ENCODE measurements around the gene FCRL5.
"Not testable (repeated sequence)": the region's sequence is repeated elsewhere in the genome, so short reads cannot be mapped to it uniquely, and the experiment has no call there.

Gene FCRL5

GRCh38 chr1:157566484-157567300, 14.4 kb upstream of the FCRL5 start:
- H3K4me1 Mint-ChIP-seq = peaks cover 6% of the 10 kb centered on the region
- H3K4me3 Mint-ChIP-seq = no peak overlapping the region
- no peaks in the 10 kb centered on the region for H3K36me3 Mint-ChIP-seq (ENCODE audit: insufficient read depth)
- H3K27me3 Mint-ChIP-seq = peaks cover 56% of the 10 kb centered on the region
- ATAC-seq (replicated peaks; ENCODE audit: extremely low read depth, poor library complexity, severe bottlenecking) (peak; percentile 14), DNase-seq (ENCODE audit: low spot score in 2 of 2) (no peak)
- no peaks in the 10 kb centered on the region for H3K9me3 Mint-ChIP-seq
- H3K27ac Mint-ChIP-seq (ENCODE audit: low read depth) = no peak overlapping the region

- peaks cover 6% of the 10 kb centered on the region for H3K4me1 Mint-ChIP-seq
- H3K27ac Mint-ChIP-seq (ENCODE audit: low read depth) = no peak overlapping the region
- no peak for DNase-seq (ENCODE audit: low spot score in 2 of 2)
These were observed 10.2 kb upstream of the FCRL5 start for GRCh38 chr1:157562515-157562914.

GRCh38 chr1:157558119-157558518, 5.8 kb upstream of the FCRL5 start:
- Mint-ChIP-seq H3K27ac (ENCODE audit: low read depth) (no peak overlapping the region), H3K36me3 (ENCODE audit: insufficient read depth) (no peaks in the 10 kb centered on the region), H3K27me3 (peaks cover 41% of the 10 kb centered on the region), H3K4me1 (peaks cover 6% of the 10 kb centered on the region), H3K4me3 (no peak overlapping the region), H3K9me3 (no peaks in the 10 kb centered on the region)
- DNase-seq (ENCODE audit: low spot score in 2 of 2) (no peak), ATAC-seq (replicated peaks; ENCODE audit: extremely low read depth, poor library complexity, severe bottlenecking) (no peak)

More at GRCh38 chr1:157562515-157562914, 10.2 kb upstream of the FCRL5 start:
- H3K4me3 Mint-ChIP-seq = no peak overlapping the region
- no peaks in the 10 kb centered on the region for H3K9me3 Mint-ChIP-seq
- H3K36me3 Mint-ChIP-seq (ENCODE audit: insufficient read depth) = no peaks in the 10 kb centered on the region
- peaks cover 69% of the 10 kb centered on the region for H3K27me3 Mint-ChIP-seq
- ATAC-seq (replicated peaks; ENCODE audit: extremely low read depth, poor library complexity, severe bottlenecking) = no peak

GRCh38 chr1:157548081-157548480, 4.2 kb downstream of the FCRL5 start:
- H3K27me3 Mint-ChIP-seq = peaks cover 41% of the 10 kb centered on the region
- not testable (repeated sequence) for H3K4me1 Mint-ChIP-seq; DNase-seq (ENCODE audit: low spot score in 2 of 2); H3K36me3 Mint-ChIP-seq (ENCODE audit: insufficient read depth); ATAC-seq (replicated peaks; ENCODE audit: extremely low read depth, poor library complexity, severe bottlenecking); H3K4me3 Mint-ChIP-seq; H3K9me3 Mint-ChIP-seq; H3K27ac Mint-ChIP-seq (ENCODE audit: low read depth)

GRCh38 chr1:157542676-157543075, 9.6 kb downstream of the FCRL5 start:
- no peaks in the 10 kb centered on the region for H3K4me1 Mint-ChIP-seq
- H3K27ac Mint-ChIP-seq (ENCODE audit: low read depth) = no peak overlapping the region
- H3K4me3 Mint-ChIP-seq = no peak overlapping the region
- no peaks in the 10 kb centered on the region for H3K36me3 Mint-ChIP-seq (ENCODE audit: insufficient read depth)
- DNase-seq (ENCODE audit: low spot score in 2 of 2) = no peak
- ATAC-seq (replicated peaks; ENCODE audit: extremely low read depth, poor library complexity, severe bottlenecking) = no peak
- H3K9me3 Mint-ChIP-seq = no peaks in the 10 kb centered on the region
- H3K27me3 Mint-ChIP-seq = peaks cover 70% of the 10 kb centered on the region

- H3K36me3 Mint-ChIP-seq (ENCODE audit: insufficient read depth) = no peaks in the 10 kb centered on the region
- H3K9me3 Mint-ChIP-seq = no peaks in the 10 kb centered on the region
- no peak overlapping the region for H3K27ac Mint-ChIP-seq (ENCODE audit: low read depth)
- H3K4me1 Mint-ChIP-seq = no peaks in the 10 kb centered on the region
- ATAC-seq (replicated peaks; ENCODE audit: extremely low read depth, poor library complexity, severe bottlenecking) = no peak
- H3K27me3 Mint-ChIP-seq = peaks cover 76% of the 10 kb centered on the region
- DNase-seq (ENCODE audit: low spot score in 2 of 2) = no peak
- no peak overlapping the region for H3K4me3 Mint-ChIP-seq
These were observed 11.5 kb downstream of the FCRL5 start for GRCh38 chr1:157540852-157541251.

GRCh38 chr1:157540160-157540748, 12.1 kb downstream of the FCRL5 start:
- no peak for ATAC-seq (replicated peaks; ENCODE audit: extremely low read depth, poor library complexity, severe bottlenecking)
- no peak for DNase-seq (ENCODE audit: low spot score in 2 of 2)
- no peaks in the 10 kb centered on the region for H3K36me3 Mint-ChIP-seq (ENCODE audit: insufficient read depth)
- H3K27me3 Mint-ChIP-seq = peaks cover 78% of the 10 kb centered on the region
- H3K4me1 Mint-ChIP-seq = no peaks in the 10 kb centered on the region
- no peaks in the 10 kb centered on the region for H3K9me3 Mint-ChIP-seq
- H3K4me3 Mint-ChIP-seq = no peak overlapping the region
- H3K27ac Mint-ChIP-seq (ENCODE audit: low read depth) = no peak overlapping the region

GRCh38 chr1:157539568-157539967, 12.7 kb downstream of the FCRL5 start:
- H3K36me3 Mint-ChIP-seq (ENCODE audit: insufficient read depth) = no peaks in the 10 kb centered on the region
- DNase-seq (ENCODE audit: low spot score in 2 of 2) = no peak
- H3K4me1 Mint-ChIP-seq = no peaks in the 10 kb centered on the region
- ATAC-seq (replicated peaks; ENCODE audit: extremely low read depth, poor library complexity, severe bottlenecking) = no peak
- H3K4me3 Mint-ChIP-seq = no peak overlapping the region
- peaks cover 85% of the 10 kb centered on the region for H3K27me3 Mint-ChIP-seq
- H3K9me3 Mint-ChIP-seq = no peaks in the 10 kb centered on the region
- H3K27ac Mint-ChIP-seq (ENCODE audit: low read depth) = no peak overlapping the region

- Mint-ChIP-seq H3K9me3 (no peaks in the 10 kb centered on the region), H3K27ac (ENCODE audit: low read depth) (no peak overlapping the region), H3K36me3 (ENCODE audit: insufficient read depth) (no peaks in the 10 kb centered on the region), H3K27me3 (peaks cover 68% of the 10 kb centered on the region), H3K4me3 (no peak overlapping the region), H3K4me1 (no peaks in the 10 kb centered on the region)
- ATAC-seq (replicated peaks; ENCODE audit: extremely low read depth, poor library complexity, severe bottlenecking) = no peak
- DNase-seq (ENCODE audit: low spot score in 2 of 2) = no peak
These were observed 19.7 kb downstream of the FCRL5 start for GRCh38 chr1:157532569-157532968.

- no peak overlapping the region for H3K27ac Mint-ChIP-seq (ENCODE audit: low read depth)
- peaks cover 35% of the 10 kb centered on the region for H3K27me3 Mint-ChIP-seq
- ATAC-seq (replicated peaks; ENCODE audit: extremely low read depth, poor library complexity, severe bottlenecking) (no peak), DNase-seq (ENCODE audit: low spot score in 2 of 2) (no peak)
- H3K9me3 Mint-ChIP-seq = no peaks in the 10 kb centered on the region
- H3K4me1 Mint-ChIP-seq = no peaks in the 10 kb centered on the region
- H3K4me3 Mint-ChIP-seq = no peak overlapping the region
- no peaks in the 10 kb centered on the region for H3K36me3 Mint-ChIP-seq (ENCODE audit: insufficient read depth)
These were observed 28.4 kb downstream of the FCRL5 start for GRCh38 chr1:157523774-157524493.

GRCh38 chr1:157521056-157521455, 31.3 kb downstream of the FCRL5 start:
- H3K4me1 Mint-ChIP-seq = no peaks in the 10 kb centered on the region
- H3K27ac Mint-ChIP-seq (ENCODE audit: low read depth) = no peak overlapping the region
- peaks cover 27% of the 10 kb centered on the region for H3K27me3 Mint-ChIP-seq
- no peak for DNase-seq (ENCODE audit: low spot score in 2 of 2)
- H3K4me3 Mint-ChIP-seq = no peak overlapping the region
- H3K9me3 Mint-ChIP-seq = no peaks in the 10 kb centered on the region
- no peaks in the 10 kb centered on the region for H3K36me3 Mint-ChIP-seq (ENCODE audit: insufficient read depth)
- ATAC-seq (replicated peaks; ENCODE audit: extremely low read depth, poor library complexity, severe bottlenecking) = no peak

- H3K27me3 Mint-ChIP-seq = peaks cover 27% of the 10 kb centered on the region
- H3K4me1 Mint-ChIP-seq = no peaks in the 10 kb centered on the region
- ATAC-seq (replicated peaks; ENCODE audit: extremely low read depth, poor library complexity, severe bottlenecking) = no peak
These were observed 31.9 kb downstream of the FCRL5 start for GRCh38 chr1:157520386-157520935.

More at GRCh38 chr1:157520386-157520935, 31.9 kb downstream of the FCRL5 start:
- Mint-ChIP-seq H3K27ac (ENCODE audit: low read depth) (no peak overlapping the region), H3K9me3 (no peaks in the 10 kb centered on the region), H3K4me3 (no peak overlapping the region), H3K36me3 (ENCODE audit: insufficient read depth) (no peaks in the 10 kb centered on the region)
- DNase-seq (ENCODE audit: low spot score in 2 of 2) = no peak

All from central memory CD8-positive, alpha-beta T cell (primary cell).